ENCODE results near the gene CRYGC.
"Not testable (repeated sequence)": the region's sequence is repeated elsewhere in the genome, so short reads cannot be mapped to it uniquely, and the experiment has no call there.

The CRYGC gene

DNA sequence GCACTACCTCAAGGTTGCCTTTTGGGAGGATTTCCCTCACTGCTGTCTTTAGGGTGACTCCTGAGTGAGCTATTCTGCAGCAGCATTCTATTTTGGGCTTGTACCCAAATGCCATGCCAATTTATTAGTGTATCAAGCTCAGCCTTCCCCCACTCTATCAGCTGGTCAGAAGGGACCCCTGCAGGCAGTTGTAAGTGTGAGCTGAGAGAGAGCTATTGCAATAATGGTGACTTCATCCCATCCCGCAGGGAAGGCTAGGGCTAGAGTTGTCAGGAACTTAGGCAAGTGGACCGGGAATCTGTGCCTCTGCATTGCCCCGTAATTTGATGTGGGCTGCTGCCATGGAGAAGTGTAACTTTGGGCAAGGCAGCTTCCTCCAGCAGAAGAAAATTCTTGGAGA lies 18.1 kb upstream of the CRYGC start:
- no peak for DNase-seq (ENCODE audit: extremely low read depth, low read depth)

GRCh38 chr2:208147008-208147407 lies 17.4 kb upstream of the CRYGC start:
- DNase-seq (ENCODE audit: extremely low read depth, low read depth) = no peak
- TF ChIP-seq CTCF (IDR thresholded peaks at IDR 0.05; ENCODE audit: low read depth, low read length) = no peak

More for the DNA sequence above, 18.1 kb upstream of the CRYGC start:
- TF ChIP-seq CTCF (IDR thresholded peaks at IDR 0.05; ENCODE audit: low read depth, low read length) = no peak

- no peak for DNase-seq (ENCODE audit: extremely low read depth, low read depth)
- no peak for TF ChIP-seq CTCF (IDR thresholded peaks at IDR 0.05; ENCODE audit: low read depth, low read length)
Observed at GRCh38 chr2:208146006-208146405, 16.4 kb upstream of the CRYGC start, which contains the start of gene CRYGB. Gene CRYGB, minus strand, starts transcription at chr2:208146158. Its CDS starts 38 bp downstream, at chr2:208146120.

DNA sequence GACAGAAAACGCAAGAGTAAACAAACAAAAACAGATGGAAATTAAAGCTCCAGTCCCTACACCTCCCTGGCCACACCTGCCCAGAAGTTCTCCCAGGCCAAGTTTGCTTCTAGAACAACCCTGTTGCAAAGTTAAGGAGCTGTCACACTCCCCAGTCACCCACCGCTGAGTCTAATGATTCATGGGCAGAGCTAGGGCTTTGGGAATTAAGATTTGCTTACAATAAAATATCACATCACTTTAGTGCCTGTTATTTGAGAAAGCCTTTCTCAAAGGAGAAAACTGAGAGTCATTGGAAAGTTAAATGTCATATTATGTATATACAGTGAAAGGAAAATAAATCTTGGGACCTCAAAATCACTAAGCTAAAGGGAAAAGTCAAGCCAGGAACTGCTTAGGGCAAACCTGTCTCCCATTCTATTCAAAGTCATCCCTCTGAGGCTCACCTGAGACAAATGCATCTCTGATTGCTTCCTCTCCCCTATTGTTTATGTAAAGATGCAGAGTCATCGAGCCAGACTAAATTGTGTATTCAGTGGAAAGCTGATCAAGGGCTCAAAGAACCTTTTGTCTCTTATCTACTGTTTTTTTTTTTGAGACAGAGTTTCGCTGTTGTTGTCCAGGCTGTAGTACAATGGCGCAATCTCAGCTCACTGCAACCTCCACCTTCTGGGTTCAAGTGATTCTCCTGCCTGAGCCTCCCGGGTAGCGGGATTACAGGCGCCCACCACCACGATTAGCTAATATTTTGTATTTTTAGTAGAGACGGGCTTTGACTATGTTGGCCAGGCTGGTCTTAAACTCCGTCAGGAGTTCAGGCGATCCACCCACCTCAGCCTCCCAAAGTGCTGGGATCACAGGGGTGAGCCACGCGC lies 13.5 kb upstream of the CRYGC start:
- no peak for TF ChIP-seq CTCF (IDR thresholded peaks at IDR 0.05; ENCODE audit: low read depth, low read length)
- no peak for DNase-seq (ENCODE audit: extremely low read depth, low read depth)

DNA sequence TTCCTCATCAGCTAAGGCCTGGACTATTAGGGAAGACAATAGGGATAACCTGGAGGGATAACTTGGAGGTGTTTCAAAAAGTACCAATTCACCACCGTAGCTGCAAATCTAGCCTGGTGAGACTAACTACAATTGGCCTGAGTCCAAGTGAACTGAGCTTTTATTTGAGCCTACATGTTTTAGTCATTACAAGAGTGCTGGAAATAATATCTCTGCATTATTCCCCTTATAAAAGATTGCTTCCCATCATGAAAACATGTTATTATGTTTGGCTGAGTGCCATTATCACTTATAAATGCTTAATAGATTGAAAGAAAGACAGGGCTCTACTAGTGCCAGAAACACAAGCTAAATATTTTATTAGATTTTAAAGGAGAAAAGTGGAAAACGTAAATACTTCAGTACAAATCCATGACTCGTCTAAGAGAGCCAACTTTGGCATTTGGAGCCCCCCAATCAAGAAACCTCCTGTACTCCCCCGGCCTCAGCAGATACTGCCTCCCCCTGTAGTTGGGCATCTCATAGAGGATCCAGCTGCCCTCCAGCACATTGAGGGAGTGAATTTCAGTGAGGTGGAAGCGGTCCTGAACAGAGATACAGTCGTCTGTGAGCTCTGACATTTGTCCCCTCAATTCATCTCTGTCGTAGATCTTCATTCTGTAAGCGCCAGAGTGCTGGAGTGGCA lies 12.8 kb upstream of the CRYGC start:
- no peak for DNase-seq (ENCODE audit: extremely low read depth, low read depth)
- no peak for TF ChIP-seq CTCF (IDR thresholded peaks at IDR 0.05; ENCODE audit: low read depth, low read length)

GRCh38 chr2:208139447-208139846 lies 9.8 kb upstream of the CRYGC start:
- DNase-seq (ENCODE audit: extremely low read depth, low read depth) = no peak
- no peak for TF ChIP-seq CTCF (IDR thresholded peaks at IDR 0.05; ENCODE audit: low read depth, low read length)

- not testable (repeated sequence) for DNase-seq (ENCODE audit: extremely low read depth, low read depth)
Observed at GRCh38 chr2:208138334-208138733, 8.7 kb upstream of the CRYGC start.

Data from AG09319 (cell line).